Measurements from ENCODE around the gene FLT1.

Gene FLT1
- total RNA-seq: 0 to 0.42 reads per million in 2 donors

- DNase-seq: no peak
These were observed at the start of gene FLT1 for GRCh38 chr13:28494778-28495537. TSS of gene FLT1 (minus strand) at chr13:28495128. CDS start at chr13:28494843, 285 bp downstream.

GRCh38 chr13:28544026-28544425 lies 49.1 kb upstream of the FLT1 start:
- DNase-seq: no peak

GRCh38 chr13:28542804-28543203 lies 47.9 kb upstream of the FLT1 start:
- DNase-seq: no peak

- DNase-seq: no peak
These were observed 47.0 kb upstream of the FLT1 start for GRCh38 chr13:28541966-28542365.

GRCh38 chr13:28540612-28541011 lies 45.7 kb upstream of the FLT1 start:
- no peak for DNase-seq

- no peak for DNase-seq
These were observed 44.8 kb upstream of the FLT1 start for GRCh38 chr13:28539625-28540286.

GRCh38 chr13:28538932-28539331 lies 44.0 kb upstream of the FLT1 start:
- no peak for DNase-seq

GRCh38 chr13:28537171-28537570 lies 42.2 kb upstream of the FLT1 start:
- DNase-seq: no peak

- DNase-seq: no peak
These were observed 41.4 kb upstream of the FLT1 start for GRCh38 chr13:28536371-28536770.

GRCh38 chr13:28535734-28536133 lies 40.8 kb upstream of the FLT1 start:
- no peak for DNase-seq

GRCh38 chr13:28534801-28535200 lies 39.9 kb upstream of the FLT1 start:
- DNase-seq: no peak

GRCh38 chr13:28534210-28534609 lies 39.3 kb upstream of the FLT1 start:
- DNase-seq: no peak

GRCh38 chr13:28533441-28534166 lies 38.7 kb upstream of the FLT1 start:
- DNase-seq: no peak

GRCh38 chr13:28533125-28533436 lies 38.2 kb upstream of the FLT1 start:
- DNase-seq: no peak

- no peak for DNase-seq
These were observed 37.6 kb upstream of the FLT1 start for GRCh38 chr13:28532388-28533124.

GRCh38 chr13:28531845-28532387 lies 37.0 kb upstream of the FLT1 start:
- no peak for DNase-seq

GRCh38 chr13:28531077-28531844 lies 36.3 kb upstream of the FLT1 start:
- DNase-seq: no peak

- DNase-seq: no peak
These were observed 35.8 kb upstream of the FLT1 start for GRCh38 chr13:28530729-28531076.

GRCh38 chr13:28529836-28530235 lies 34.9 kb upstream of the FLT1 start:
- DNase-seq: no peak

- DNase-seq: no peak
These were observed 33.9 kb upstream of the FLT1 start for GRCh38 chr13:28528848-28529247.

GRCh38 chr13:28528388-28528787 lies 33.5 kb upstream of the FLT1 start:
- no peak for DNase-seq

GRCh38 chr13:28527629-28528028 lies 32.7 kb upstream of the FLT1 start:
- no peak for DNase-seq
